Measurements from ENCODE around the gene MGAT4C. TPM values are rescaled to one million over a fixed set of nuclear protein-coding genes. Genes with fewer than 3 reads are reported as not detected.

The MGAT4C gene
- total RNA-seq, 4 donors from 2014 or later: under 0.01 to 4.5 (median 0.11) TPM

DNA sequence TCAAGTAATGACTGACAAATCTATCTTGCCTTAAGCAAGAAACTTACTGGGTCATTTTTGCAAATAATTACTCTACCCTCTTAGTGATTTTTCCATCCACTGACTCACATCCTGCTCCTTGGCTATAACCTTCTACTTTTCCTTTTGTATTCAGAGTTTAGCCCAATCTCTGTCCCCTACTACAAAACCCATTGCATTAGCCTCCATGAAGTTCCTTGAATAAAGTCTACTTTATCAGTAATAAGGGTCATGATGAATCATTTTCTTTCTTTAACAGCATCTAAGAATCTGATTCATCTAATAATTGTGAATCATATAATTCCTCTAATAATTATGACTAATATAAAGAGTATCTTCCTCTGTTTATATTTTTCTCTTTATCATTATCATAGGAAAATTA is 249.5 kb downstream of the MGAT4C start:
- TF ChIP-seq, protein P1, sequence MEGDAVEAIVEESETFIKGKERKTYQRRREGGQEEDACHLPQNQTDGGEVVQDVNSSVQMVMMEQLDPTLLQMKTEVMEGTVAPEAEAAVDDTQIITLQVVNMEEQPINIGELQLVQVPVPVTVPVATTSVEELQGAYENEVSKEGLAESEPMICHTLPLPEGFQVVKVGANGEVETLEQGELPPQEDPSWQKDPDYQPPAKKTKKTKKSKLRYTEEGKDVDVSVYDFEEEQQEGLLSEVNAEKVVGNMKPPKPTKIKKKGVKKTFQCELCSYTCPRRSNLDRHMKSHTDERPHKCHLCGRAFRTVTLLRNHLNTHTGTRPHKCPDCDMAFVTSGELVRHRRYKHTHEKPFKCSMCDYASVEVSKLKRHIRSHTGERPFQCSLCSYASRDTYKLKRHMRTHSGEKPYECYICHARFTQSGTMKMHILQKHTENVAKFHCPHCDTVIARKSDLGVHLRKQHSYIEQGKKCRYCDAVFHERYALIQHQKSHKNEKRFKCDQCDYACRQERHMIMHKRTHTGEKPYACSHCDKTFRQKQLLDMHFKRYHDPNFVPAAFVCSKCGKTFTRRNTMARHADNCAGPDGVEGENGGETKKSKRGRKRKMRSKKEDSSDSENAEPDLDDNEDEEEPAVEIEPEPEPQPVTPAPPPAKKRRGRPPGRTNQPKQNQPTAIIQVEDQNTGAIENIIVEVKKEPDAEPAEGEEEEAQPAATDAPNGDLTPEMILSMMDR (IDR thresholded peaks at IDR 0.05): no peak
- ATAC-seq (ENCODE audit: low FRiP score) (no peak), DNase-seq (ENCODE audit: low spot score) (no peak)

DNA sequence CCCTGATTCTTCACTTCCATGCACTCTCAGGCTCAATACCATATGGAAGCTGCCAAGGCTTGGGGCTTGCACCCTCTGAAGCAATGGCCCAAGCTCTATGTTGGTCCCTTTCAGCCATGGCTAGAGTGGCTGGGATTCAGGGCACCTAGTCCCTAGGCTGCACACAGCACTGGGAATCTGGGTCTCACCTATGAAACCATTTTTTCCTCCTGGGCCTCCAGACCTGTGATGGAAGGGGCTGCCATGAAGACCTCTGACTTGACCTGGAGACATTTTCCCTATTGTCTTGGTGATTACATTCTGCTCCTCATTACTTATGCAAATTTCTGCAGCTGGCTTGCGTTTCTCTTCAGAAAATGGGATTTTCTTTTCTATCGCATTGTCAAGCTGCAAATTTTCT is 258.1 kb downstream of the MGAT4C start:
- no peak for ATAC-seq (ENCODE audit: low FRiP score)
- DNase-seq (ENCODE audit: low spot score): no peak
- TF ChIP-seq, protein P1 (IDR thresholded peaks at IDR 0.05): no peak

DNA sequence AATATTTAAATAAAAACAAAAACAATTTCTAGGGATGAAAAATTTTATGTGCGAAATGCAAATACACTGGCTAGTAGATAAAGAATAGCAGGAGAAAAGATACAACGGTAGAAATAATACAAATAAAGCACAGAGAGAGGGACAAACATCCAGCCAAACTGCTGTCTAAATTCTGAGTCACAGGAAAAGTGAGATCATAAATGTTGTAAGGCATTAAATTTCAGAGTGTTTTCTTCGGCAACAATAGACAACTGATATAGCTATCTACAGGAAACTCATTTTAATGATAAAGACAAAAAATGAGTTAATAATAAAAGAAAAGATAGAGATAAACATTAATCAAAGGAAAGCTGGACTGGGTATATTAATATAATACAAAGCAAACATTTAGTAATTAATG is 259.9 kb downstream of the MGAT4C start:
- ATAC-seq (ENCODE audit: low FRiP score): no peak
- TF ChIP-seq, protein P1 (IDR thresholded peaks at IDR 0.05): no peak
- DNase-seq (ENCODE audit: low spot score): no peak

DNA sequence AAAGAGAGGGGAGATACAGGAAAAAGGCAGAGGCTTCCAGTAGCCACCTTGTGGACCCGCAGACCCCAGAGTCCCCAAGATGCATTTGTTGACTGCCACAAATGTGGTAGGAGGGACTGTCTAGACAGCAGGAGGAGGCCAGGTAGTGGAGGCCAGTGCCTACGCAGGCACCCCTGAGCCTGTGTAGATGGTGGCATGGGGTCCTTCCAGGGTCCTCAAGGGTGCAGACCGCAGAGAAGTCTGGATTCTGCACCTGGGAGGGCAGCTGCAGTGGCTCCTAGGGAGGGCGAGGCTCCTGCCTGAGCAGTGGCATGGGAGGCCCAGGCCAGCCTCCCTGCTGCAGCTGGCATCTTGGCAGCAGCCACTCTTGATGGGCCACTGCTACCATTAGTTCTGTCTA is 262.4 kb downstream of the MGAT4C start:
- TF ChIP-seq, protein P1 (IDR thresholded peaks at IDR 0.05): no peak
- DNase-seq (ENCODE audit: low spot score) (no peak), ATAC-seq (ENCODE audit: low FRiP score) (no peak)

DNA sequence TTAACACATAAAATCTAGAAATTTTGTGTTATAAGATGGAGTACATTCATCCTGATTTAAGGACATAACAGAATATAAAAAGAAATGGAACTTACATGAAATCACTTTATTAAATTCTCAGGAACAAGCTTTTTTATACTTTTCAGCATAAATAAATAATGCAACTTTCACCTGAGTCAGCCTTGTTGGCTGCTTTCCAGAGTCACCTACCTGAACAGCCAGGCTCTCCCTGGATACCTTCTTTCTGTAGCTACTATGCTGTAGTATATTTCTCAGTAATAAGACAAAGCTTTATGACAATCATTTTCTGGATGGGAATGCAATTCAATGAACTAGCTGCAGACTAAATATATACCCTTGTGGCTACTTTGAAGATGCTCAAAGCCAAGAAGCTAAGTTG is 270.2 kb downstream of the MGAT4C start:
- no peak for ATAC-seq (ENCODE audit: low FRiP score)
- TF ChIP-seq, protein P1 (IDR thresholded peaks at IDR 0.05): no peak
- no peak for DNase-seq (ENCODE audit: low spot score)

DNA sequence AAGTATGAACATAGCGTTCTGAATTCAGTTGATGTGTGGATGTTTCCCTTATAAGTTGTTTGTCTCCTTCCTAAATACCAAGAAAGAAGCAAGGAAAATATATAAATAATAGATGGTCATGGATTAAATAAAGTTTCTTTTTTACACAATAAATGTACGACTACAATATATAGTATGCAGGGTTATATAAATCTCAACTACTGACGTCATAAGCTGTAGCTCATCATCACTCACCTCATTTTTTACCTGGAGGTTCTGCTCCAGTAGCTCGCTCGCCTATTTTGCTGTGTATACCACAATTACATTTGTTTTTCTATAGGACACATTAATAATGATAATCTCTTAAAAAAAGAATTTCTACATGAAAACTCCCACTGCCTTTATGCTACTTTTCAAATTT is 272.6 kb downstream of the MGAT4C start:
- no peak for ATAC-seq (ENCODE audit: low FRiP score)
- DNase-seq (ENCODE audit: low spot score): no peak
- TF ChIP-seq, protein P1 (IDR thresholded peaks at IDR 0.05): no peak

DNA sequence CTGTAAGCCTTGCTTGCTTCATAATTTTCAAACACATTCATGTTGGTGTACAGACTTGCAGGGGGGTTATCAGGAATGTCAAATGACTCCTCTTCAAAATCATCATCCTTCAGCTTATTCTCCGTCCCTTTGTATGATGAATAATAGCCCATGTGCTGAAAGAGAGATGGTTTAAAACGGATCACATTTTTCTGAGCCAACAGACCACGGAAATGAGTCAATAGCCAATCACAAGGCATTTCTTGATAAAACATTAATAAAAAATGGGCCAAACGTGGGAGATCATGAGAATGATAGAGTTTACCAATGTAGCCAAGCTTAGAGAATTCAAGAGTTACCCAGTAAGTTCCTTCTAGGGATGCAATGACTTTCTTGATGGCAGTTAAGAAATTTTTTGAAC is 276.6 kb downstream of the MGAT4C start:
- ATAC-seq (ENCODE audit: low FRiP score): no peak
- TF ChIP-seq, protein P1 (IDR thresholded peaks at IDR 0.05): no peak
- DNase-seq (ENCODE audit: low spot score): no peak

Data from omental fat pad (tissue), 4 donors.